Stimulated activated CD8-positive, alpha-beta memory T cell treated with anti-CD3 and anti-CD28 coated beads, Interleukin-12 subunit alpha, Interleukin-12 subunit beta, amount 100 ng/mL, for 24 hours (primary cell): ENCODE results near the gene CCDC174.
"Not testable (repeated sequence)": the region's sequence is repeated elsewhere in the genome, so short reads cannot be mapped to it uniquely, and the experiment has no call there.

Experiments used
- DNase-seq: peaks from one replicate; pipeline ENCODE4 v3.0.0-alpha.2; 2020; ENCODE audit errors: extremely low read depth

The CCDC174 gene

GRCh38 chr3:14651440-14652251 is at the start of gene CCDC174:
Gene CCDC174 (plus strand): TSS chr3:14651762. CDS start chr3:14651837, 75 bp downstream.
- peak; percentile 79 for DNase-seq

- no peak for DNase-seq
Measured at GRCh38 chr3:14602006-14602803, 49.4 kb upstream of the CCDC174 start.

GRCh38 chr3:14602804-14603644 is 48.5 kb upstream of the CCDC174 start:
- DNase-seq = no peak

- DNase-seq = no peak
Measured at GRCh38 chr3:14605067-14605466, 46.5 kb upstream of the CCDC174 start.

- no peak for DNase-seq
Measured at GRCh38 chr3:14605744-14606143, 45.8 kb upstream of the CCDC174 start.

- no peak for DNase-seq
Measured at GRCh38 chr3:14606669-14607339, 44.8 kb upstream of the CCDC174 start.

- no peak for DNase-seq
Measured at GRCh38 chr3:14608298-14608697, 43.3 kb upstream of the CCDC174 start.

- DNase-seq = not testable (repeated sequence)
Measured at GRCh38 chr3:14609058-14609457, 42.5 kb upstream of the CCDC174 start.

- no peak for DNase-seq
Measured at GRCh38 chr3:14609506-14609905, 42.1 kb upstream of the CCDC174 start.

GRCh38 chr3:14609941-14610340 is 41.6 kb upstream of the CCDC174 start:
- DNase-seq = no peak

- no peak for DNase-seq
Measured at GRCh38 chr3:14614189-14614588, 37.4 kb upstream of the CCDC174 start.

GRCh38 chr3:14614862-14615261 is 36.7 kb upstream of the CCDC174 start:
- DNase-seq = no peak

- no peak for DNase-seq
Measured at GRCh38 chr3:14616606-14617507, 34.7 kb upstream of the CCDC174 start.

GRCh38 chr3:14617508-14618023 is 34.0 kb upstream of the CCDC174 start:
- DNase-seq = no peak

GRCh38 chr3:14619605-14620004 is 32.0 kb upstream of the CCDC174 start:
- no peak for DNase-seq

GRCh38 chr3:14620512-14620911 is 31.1 kb upstream of the CCDC174 start:
- DNase-seq = no peak

- DNase-seq = no peak
Measured at GRCh38 chr3:14621093-14621492, 30.5 kb upstream of the CCDC174 start.

- DNase-seq = no peak
Measured at GRCh38 chr3:14622368-14622767, 29.2 kb upstream of the CCDC174 start.

- DNase-seq = no peak
Measured at GRCh38 chr3:14623569-14624051, 28.0 kb upstream of the CCDC174 start.

- no peak for DNase-seq
Measured at GRCh38 chr3:14624498-14624897, 27.1 kb upstream of the CCDC174 start.
